SK-N-SH (cell line): ENCODE measurements around the gene BAHCC1. TPM values are rescaled to one million over a fixed set of nuclear protein-coding genes. Genes with fewer than 3 reads are reported as not detected.

Experiments
- CTCF ChIA-PET: fragments of 300-600, 350-600 bp; formaldehyde crosslinking; extraction: SDS; loops from one replicate; lab custom pipeline; 2021; lab: Yijun Ruan, JAX
- POLR2A ChIA-PET: fragments of 350-600 bp; sonication (Branson Sonifier 250); formaldehyde crosslinking; extraction: SDS; loops from one replicate; lab custom pipeline; 2020; ENCODE audit warnings: antibody characterized with exemption, inconsistent platforms; lab: Yijun Ruan, JAX
- DNase-seq: peaks from one replicate; pipeline ENCODE4 v3.0.0; 2012
- H2AFZ ChIP-seq: fragments of 200-600 bp; sonication (generic); 2 replicates; pipeline ENCODE4 v1.8.1; 2016; ENCODE audit warnings: antibody characterized with exemption, mild to moderate bottlenecking, low read depth
- H3F3A ChIP-seq: fragments of 200-600 bp; sonication (generic); replicated peaks from 2 replicates; pipeline ENCODE3; 2016; ENCODE audit warnings: antibody characterized with exemption, mild to moderate bottlenecking; ENCODE audit not compliant: insufficient read depth
- H3K27ac ChIP-seq, 2 experiments: fragments of 200-500 bp in 1 of 2; fragments of 200-600 bp in 1 of 2; sonication (Bioruptor generic) in 1 of 2; sonication (generic), shearing (Covaris generic) in 1 of 2; 2 replicates each; pipeline versions ENCODE4 v1.5.1 to v1.6.1; 2014 to 2016; ENCODE audit warnings: low read depth in 2 of 2, inconsistent platforms in 1 of 2, low read length in 1 of 2, mild to moderate bottlenecking in 1 of 2, mixed read lengths in 1 of 2
- H3K27me3 ChIP-seq: fragments of 200-600 bp; sonication (generic), shearing (Covaris generic); 2 replicates; pipeline ENCODE4 v1.6.1; 2016; ENCODE audit warnings: mixed run types; ENCODE audit not compliant: insufficient read depth
- H3K36me3 ChIP-seq, 2 experiments: fragments of 200-500 bp in 1 of 2; fragments of 200-600 bp in 1 of 2; sonication (Bioruptor generic) in 1 of 2; sonication (generic) in 1 of 2; replicated peaks in 1 of 2; 2 replicates each; pipeline versions ENCODE3 to v1.5.1; 2014 to 2016; ENCODE audit warnings: low read length in 1 of 2, mild to moderate bottlenecking in 1 of 2; ENCODE audit not compliant: insufficient read depth in 2 of 2, control insufficient read depth in 1 of 2
- H3K4me1 ChIP-seq, 2 experiments: fragments of 200-500 bp in 1 of 2; fragments of 200-600 bp in 1 of 2; sonication (Bioruptor generic) in 1 of 2; sonication (generic), shearing (Covaris generic) in 1 of 2; 2 replicates each; pipeline versions ENCODE4 v1.5.1 to v1.6.1; 2014 to 2016; ENCODE audit warnings: low read depth in 1 of 2, low read length in 1 of 2, mixed run types in 1 of 2; ENCODE audit not compliant: insufficient read depth in 2 of 2, control insufficient read depth in 1 of 2
- H3K4me2 ChIP-seq: fragments of 200-600 bp; sonication (generic), shearing (Covaris generic); 2 replicates; pipeline ENCODE4 v1.6.1; 2017; ENCODE audit warnings: mixed run types
- H3K4me3 ChIP-seq, 2 experiments: fragments of 200-500 bp in 1 of 2; fragments of 200-600 bp in 1 of 2; sonication (Bioruptor generic) in 1 of 2; sonication (generic), shearing (Covaris generic) in 1 of 2; 2 replicates each; pipeline versions ENCODE4 v1.5.1 to v1.8.1; 2014 to 2016; ENCODE audit warnings: low read depth in 2 of 2, inconsistent platforms in 1 of 2, low read length in 1 of 2, mild to moderate bottlenecking in 1 of 2, mixed read lengths in 1 of 2, moderate library complexity in 1 of 2
- H3K79me2 ChIP-seq: fragments of 200-600 bp; sonication (generic); 2 replicates; pipeline ENCODE4 v1.8.1; 2017; ENCODE audit warnings: mild to moderate bottlenecking; ENCODE audit not compliant: insufficient read depth
- H3K9ac ChIP-seq: fragments of 200-600 bp; sonication (generic); 2 replicates; pipeline ENCODE4 v1.6.1; 2017; ENCODE audit warnings: mixed run types
- H3K9me2 ChIP-seq: fragments of 200-600 bp; sonication (generic); 2 replicates; pipeline ENCODE4 v1.6.1; 2017; ENCODE audit warnings: mixed run types
- H3K9me3 ChIP-seq: fragments of 200-600 bp; sonication (generic); 2 replicates; pipeline ENCODE4 v1.6.1; 2017; ENCODE audit warnings: mixed run types, mild to moderate bottlenecking, moderate library complexity
- H4K20me1 ChIP-seq: fragments of 200-600 bp; sonication (generic); 2 replicates; pipeline ENCODE4 v1.6.1; 2017; ENCODE audit warnings: mild to moderate bottlenecking, mixed run types; ENCODE audit not compliant: insufficient read depth
- CHD2 ChIP-seq: fragments of 150-350 bp; IDR thresholded peaks from 2 replicates; pipeline ENCODE4 v1.6.1; 2018; ENCODE audit warnings: low read length; ENCODE audit not compliant: partially characterized antibody
- FOXJ3 ChIP-seq: sonication (generic); formaldehyde crosslinking; IDR thresholded peaks from 2 replicates; pipeline ENCODE4 v1.5.1; 2020; ENCODE audit warnings: mild to moderate bottlenecking, missing genetic modification reagents
- FOXM1 ChIP-seq: IDR thresholded peaks from 2 replicates; pipeline ENCODE4 v1.4.0; 2012; ENCODE audit warnings: low read depth, mild to moderate bottlenecking
- GABPA ChIP-seq: IDR thresholded peaks from 2 replicates; pipeline ENCODE4 v1.4.0; 2012; ENCODE audit warnings: low read depth, mild to moderate bottlenecking
- GATA2 ChIP-seq: sonication (generic); formaldehyde crosslinking; IDR thresholded peaks from 2 replicates; pipeline ENCODE4 v1.5.0; 2020; ENCODE audit warnings: mild to moderate bottlenecking, missing genetic modification reagents
- MEF2A ChIP-seq: IDR thresholded peaks from 2 replicates; pipeline ENCODE4 v1.4.0; 2012; ENCODE audit warnings: low read depth, borderline replicate concordance
- POLR2AphosphoS5 ChIP-seq: IDR thresholded peaks from 2 replicates; pipeline ENCODE4 v1.6.1; 2012; ENCODE audit warnings: low read depth, low read length
- RFX5 ChIP-seq: IDR thresholded peaks from 2 replicates; pipeline ENCODE4 v1.6.1; 2012; ENCODE audit warnings: mild to moderate bottlenecking, improper control_type of control experiment, low read length
- RXRA ChIP-seq: IDR thresholded peaks from 2 replicates; pipeline ENCODE4 v1.4.0; 2012; ENCODE audit warnings: low read depth, mild to moderate bottlenecking, borderline replicate concordance
- TEAD4 ChIP-seq: IDR thresholded peaks from 2 replicates; pipeline ENCODE4 v1.4.0; 2012; ENCODE audit warnings: mild to moderate bottlenecking, borderline replicate concordance; ENCODE audit not compliant: insufficient read depth
- USF1 ChIP-seq: IDR thresholded peaks from 2 replicates; pipeline ENCODE4 v1.4.0; 2012; ENCODE audit warnings: low read depth, borderline replicate concordance
- YY1 ChIP-seq: IDR thresholded peaks from 2 replicates; pipeline ENCODE4 v1.4.0; 2012; ENCODE audit warnings: low read depth, mild to moderate bottlenecking
- WGBS: methylation state at CpG from one replicate; pipeline ENCODE4 v1.1.6; 2017; ENCODE audit warnings: low lambda C conversion rate; 5-methylcytosine and 5-hydroxymethylcytosine counted together
- polyA plus RNA-seq, 3 experiments: library from polyadenylated mRNA; depleted of rRNA; stranded (reverse); fragments of >200 nt; gene quantifications; 2 replicates each; pipeline ENCODE4 v1.2.3, GENCODE V29; 2012
- TF ChIP-seq, protein P1 (sequence below): IDR thresholded peaks from 2 replicates; pipeline ENCODE4 v1.6.1; 2012; ENCODE audit warnings: mild to moderate bottlenecking, low read depth, low read length, moderate library complexity
- TF ChIP-seq, protein P2 (sequence below): IDR thresholded peaks from 2 replicates; pipeline ENCODE4; 2012
- TF ChIP-seq, protein P3 (sequence below): fragments of 150-350 bp; IDR thresholded peaks from 2 replicates; pipeline ENCODE4 v1.6.1; 2017; ENCODE audit warnings: antibody characterized with exemption, low read length, low read depth, borderline replicate concordance

Gene BAHCC1
- polyA plus RNA-seq, 1 of the 3 experiments (the other 2 are of a cell fraction), result 6.4 TPM

DNA sequence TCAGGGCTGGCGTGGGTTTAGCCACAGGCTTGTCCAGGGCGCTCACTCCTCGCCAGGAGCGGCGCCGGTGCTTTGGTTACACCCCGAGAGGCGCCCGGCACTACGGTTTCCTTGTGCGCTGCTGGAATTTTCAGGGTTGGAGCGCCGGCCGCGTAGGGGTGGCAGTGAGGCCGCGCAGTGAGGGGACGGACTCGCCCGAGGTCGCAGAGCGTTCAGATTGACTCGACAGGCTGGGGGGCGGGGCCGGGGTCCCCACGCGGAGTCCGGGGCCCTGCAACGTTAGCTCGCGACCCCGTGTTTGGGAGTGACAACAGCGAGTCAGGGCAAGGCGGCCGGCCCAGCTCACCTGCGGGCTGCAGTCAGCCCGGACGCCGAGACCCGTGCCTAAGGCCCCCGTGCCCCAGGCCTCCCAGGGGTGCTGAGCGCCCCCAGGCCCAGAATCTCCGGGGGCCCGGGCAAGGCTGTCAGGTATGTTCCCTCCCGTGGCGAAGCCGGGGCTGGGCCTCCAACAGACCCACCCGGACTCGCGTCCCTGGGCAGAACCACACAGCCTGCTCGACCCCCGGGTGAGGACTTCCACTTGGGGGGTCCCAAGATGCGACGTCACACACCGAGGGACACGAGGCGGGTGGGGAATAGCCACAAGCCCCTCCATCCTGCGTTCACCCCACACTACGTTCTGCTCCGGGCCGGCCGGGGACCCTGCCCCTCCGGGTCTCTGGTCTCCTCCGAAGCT is 118.7 kb downstream of the BAHCC1 start (continued):
- TF ChIP-seq, protein P1, sequence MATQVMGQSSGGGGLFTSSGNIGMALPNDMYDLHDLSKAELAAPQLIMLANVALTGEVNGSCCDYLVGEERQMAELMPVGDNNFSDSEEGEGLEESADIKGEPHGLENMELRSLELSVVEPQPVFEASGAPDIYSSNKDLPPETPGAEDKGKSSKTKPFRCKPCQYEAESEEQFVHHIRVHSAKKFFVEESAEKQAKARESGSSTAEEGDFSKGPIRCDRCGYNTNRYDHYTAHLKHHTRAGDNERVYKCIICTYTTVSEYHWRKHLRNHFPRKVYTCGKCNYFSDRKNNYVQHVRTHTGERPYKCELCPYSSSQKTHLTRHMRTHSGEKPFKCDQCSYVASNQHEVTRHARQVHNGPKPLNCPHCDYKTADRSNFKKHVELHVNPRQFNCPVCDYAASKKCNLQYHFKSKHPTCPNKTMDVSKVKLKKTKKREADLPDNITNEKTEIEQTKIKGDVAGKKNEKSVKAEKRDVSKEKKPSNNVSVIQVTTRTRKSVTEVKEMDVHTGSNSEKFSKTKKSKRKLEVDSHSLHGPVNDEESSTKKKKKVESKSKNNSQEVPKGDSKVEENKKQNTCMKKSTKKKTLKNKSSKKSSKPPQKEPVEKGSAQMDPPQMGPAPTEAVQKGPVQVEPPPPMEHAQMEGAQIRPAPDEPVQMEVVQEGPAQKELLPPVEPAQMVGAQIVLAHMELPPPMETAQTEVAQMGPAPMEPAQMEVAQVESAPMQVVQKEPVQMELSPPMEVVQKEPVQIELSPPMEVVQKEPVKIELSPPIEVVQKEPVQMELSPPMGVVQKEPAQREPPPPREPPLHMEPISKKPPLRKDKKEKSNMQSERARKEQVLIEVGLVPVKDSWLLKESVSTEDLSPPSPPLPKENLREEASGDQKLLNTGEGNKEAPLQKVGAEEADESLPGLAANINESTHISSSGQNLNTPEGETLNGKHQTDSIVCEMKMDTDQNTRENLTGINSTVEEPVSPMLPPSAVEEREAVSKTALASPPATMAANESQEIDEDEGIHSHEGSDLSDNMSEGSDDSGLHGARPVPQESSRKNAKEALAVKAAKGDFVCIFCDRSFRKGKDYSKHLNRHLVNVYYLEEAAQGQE, result no peak
- TF ChIP-seq TEAD4, result no peak
- TF ChIP-seq POLR2AphosphoS5, result no peak
- no peak for TF ChIP-seq USF1
- no peak for TF ChIP-seq YY1
- no peak for TF ChIP-seq GABPA

DNA sequence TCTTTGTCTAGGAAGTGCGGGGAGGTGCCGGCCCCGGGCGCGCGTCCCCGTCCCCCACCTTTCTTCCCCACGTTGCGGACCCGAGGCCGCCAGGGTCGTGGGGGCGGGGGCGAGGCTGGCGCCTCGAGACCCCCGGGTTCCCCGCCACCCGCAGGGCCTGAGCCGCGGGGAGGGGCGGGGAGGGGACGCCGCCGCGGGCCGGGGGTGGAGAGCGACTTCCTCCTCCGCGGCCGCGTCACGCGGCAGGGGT is 119.2 kb downstream of the BAHCC1 start:
- H3K9ac ChIP-seq, result peak overlapping the region; percentile 84; the same call in 1 of the 2 replicates
- H3K4me2 ChIP-seq, result peak overlapping the region; percentile 98; the same call in 1 of the 2 replicates
- peaks cover 35% of the 10 kb centered on the region for H4K20me1 ChIP-seq
- peaks cover 17 to 52% of the 10 kb centered on the region in 2 experiments; a peak in 3 of 4 replicates for H3K4me1 ChIP-seq
- H3K27ac ChIP-seq, result peak overlapping the region; percentile 88 to 93
- WGBS, result 26% methylated on average over 32 of the region's 34 CpGs
- H3K9me2 ChIP-seq, result no peaks in the 10 kb centered on the region
- peaks cover 27 to 31% of the 10 kb centered on the region in 2 experiments for H3K36me3 ChIP-seq
- ChIA-PET CTCF (interaction anchor here (4.2 kb wide), 1 partner anchor 23 kb away, joined by 20 read pairs; no protein-coding TSS in a partner anchor), POLR2A (interaction anchor here (2.5 kb wide), 1 partner anchor 78 kb away, joined by 6 read pairs; no protein-coding TSS in a partner anchor)
- H3K27me3 ChIP-seq, result no peaks in the 10 kb centered on the region
- H3K9me3 ChIP-seq, result no peaks in the 10 kb centered on the region
- H3K4me3 ChIP-seq, result peak overlapping the region; percentile 69 to 73; a peak in 3 of 4 replicates
- no peak overlapping the region for H2AFZ ChIP-seq
- peaks cover 91% of the 10 kb centered on the region for H3K79me2 ChIP-seq
- no peak for DNase-seq
- H3F3A ChIP-seq, result peaks cover 53% of the 10 kb centered on the region
- no peak for TF ChIP-seq GATA2
- no peak for TF ChIP-seq FOXM1
- no peak for TF ChIP-seq POLR2AphosphoS5
- TF ChIP-seq MEF2A, result no peak
- TF ChIP-seq USF1, result no peak
- TF ChIP-seq FOXJ3, result no peak
- TF ChIP-seq, protein P1, result no peak
- no peak for TF ChIP-seq CHD2
- TF ChIP-seq RFX5, result no peak
- TF ChIP-seq, protein P2, sequence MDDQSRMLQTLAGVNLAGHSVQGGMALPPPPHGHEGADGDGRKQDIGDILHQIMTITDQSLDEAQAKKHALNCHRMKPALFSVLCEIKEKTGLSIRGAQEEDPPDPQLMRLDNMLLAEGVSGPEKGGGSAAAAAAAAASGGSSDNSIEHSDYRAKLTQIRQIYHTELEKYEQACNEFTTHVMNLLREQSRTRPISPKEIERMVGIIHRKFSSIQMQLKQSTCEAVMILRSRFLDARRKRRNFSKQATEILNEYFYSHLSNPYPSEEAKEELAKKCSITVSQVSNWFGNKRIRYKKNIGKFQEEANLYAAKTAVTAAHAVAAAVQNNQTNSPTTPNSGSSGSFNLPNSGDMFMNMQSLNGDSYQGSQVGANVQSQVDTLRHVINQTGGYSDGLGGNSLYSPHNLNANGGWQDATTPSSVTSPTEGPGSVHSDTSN, result no peak
- TF ChIP-seq RXRA, result no peak
- TF ChIP-seq, protein P3, sequence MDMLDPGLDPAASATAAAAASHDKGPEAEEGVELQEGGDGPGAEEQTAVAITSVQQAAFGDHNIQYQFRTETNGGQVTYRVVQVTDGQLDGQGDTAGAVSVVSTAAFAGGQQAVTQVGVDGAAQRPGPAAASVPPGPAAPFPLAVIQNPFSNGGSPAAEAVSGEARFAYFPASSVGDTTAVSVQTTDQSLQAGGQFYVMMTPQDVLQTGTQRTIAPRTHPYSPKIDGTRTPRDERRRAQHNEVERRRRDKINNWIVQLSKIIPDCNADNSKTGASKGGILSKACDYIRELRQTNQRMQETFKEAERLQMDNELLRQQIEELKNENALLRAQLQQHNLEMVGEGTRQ, result no peak
